Ovary (tissue), 9 donors: ENCODE data around the gene AIFM3. TPM values are rescaled to one million over a fixed set of nuclear protein-coding genes. Genes with fewer than 3 reads are reported as not detected.

ENCODE experiments used
- DNase-seq, 5 donors: peaks; one replicate each; pipeline ENCODE4 v3.0.0-alpha.2; 2019 to 2020
- H3K27ac ChIP-seq, 2 donors: fragments of 200-600 bp; one replicate each; pipeline versions ENCODE4 v1.5.1 to v1.8.0; 2019 to 2022
- H3K27me3 ChIP-seq: fragments of 200-600 bp; one replicate; pipeline ENCODE4 v1.8.0; 2022
- H3K36me3 ChIP-seq: fragments of 200-600 bp; sonication (generic); one replicate; pipeline ENCODE4 v1.5.1; 2019
- H3K4me1 ChIP-seq: one replicate; pipeline ENCODE4 v1.8.1; 2013; ENCODE audit warnings: mild to moderate bottlenecking, moderate library complexity; ENCODE audit not compliant: insufficient read depth
- H3K4me3 ChIP-seq: fragments of 200-600 bp; sonication (generic); one replicate; pipeline ENCODE4 v1.5.1; 2017
- H3K9me3 ChIP-seq, 2 donors: fragments of 200-600 bp in 1 of 2; sonication (generic) in 1 of 2; one replicate each; pipeline versions ENCODE4 v1.5.1 to v1.8.1; 2013 to 2019; ENCODE audit warnings: mild to moderate bottlenecking in 1 of 2, moderate library complexity in 1 of 2
- CTCF ChIP-seq, 3 donors: fragments of 450-650 bp in 2 of 3; fragments of 200-600 bp in 1 of 3; IDR thresholded peaks; one replicate each; pipeline versions ENCODE4 v1.5.1 to v1.8.0; 2016 to 2022; ENCODE audit warnings: antibody characterized with exemption in 3 of 3, mild to moderate bottlenecking in 1 of 3
- EP300 ChIP-seq: sonication (generic); formaldehyde crosslinking; IDR thresholded peaks from one replicate; pipeline ENCODE4 v1.6.1; 2017; ENCODE audit warnings: antibody characterized with exemption
- POLR2A ChIP-seq: fragments of 450-650 bp; IDR thresholded peaks from one replicate; pipeline ENCODE4 v1.6.1; 2017; ENCODE audit warnings: antibody characterized with exemption, mild to moderate bottlenecking, moderate library complexity
- WGBS, 3 donors: extraction: QIAGEN DNeasy Blood & Tissue Kit in 1 of 3; methylation state at CpG; one replicate each; pipeline versions ENCODE4 v1.1.5 to v1.1.7; 2013 to 2017; 5-methylcytosine and 5-hydroxymethylcytosine counted together
- intact Hi-C, 4 donors: fragments of 100-400 bp; cut with DNase I; formaldehyde crosslinking; loops; one replicate each; pipeline versions ENCODE4 v1.11.0 to v1.15.1; 2022 to 2023
- polyA plus RNA-seq, 2 donors: library from polyadenylated mRNA; stranded (reverse); fragments of 200-250 nt in 1 of 2; fragments of 350-450 nt in 1 of 2; fragmentation: Illumina TruSeq in 1 of 2; extraction: RNeasy Lipid Tissue Mini Kit (QIAGEN cat#74804) in 1 of 2; gene quantifications; one replicate each; pipeline ENCODE4 v1.2.3, GENCODE V29; 2013 to 2014
- total RNA-seq, 7 donors: library from RNA; depleted of rRNA in 2 of 7; stranded (reverse); fragments of >200 nt in 2 of 7; fragmentation: NEBNext Ultra II Directional in 3 of 7; extraction: Animal tissue kit (Norgen Biotek cat#: 25700) in 3 of 7; gene quantifications; one replicate each; pipeline versions ENCODE4 v1.1.0 to v1.2.4, GENCODE V29; 2016 to 2023
- donor health status: DM: no; HTN: no; CAD: no; lungs with moderate emphysema.
- donor health status: DM: no; HTN: no; CAD: no.
- donor health status: Bipolar disorder and iron deficiency.
- donor health status: DM: yes; HTN: yes; CAD: no.
- donor health status: DM: no; HTN: no; CAD: no.
- donor health status: DM: yes; HTN: yes; CAD: no.

The AIFM3 gene
- total and polyA plus RNA-seq, 9 donors, result 0.43 to 2.7 (median 1.1) TPM; not detected in 1

DNA sequence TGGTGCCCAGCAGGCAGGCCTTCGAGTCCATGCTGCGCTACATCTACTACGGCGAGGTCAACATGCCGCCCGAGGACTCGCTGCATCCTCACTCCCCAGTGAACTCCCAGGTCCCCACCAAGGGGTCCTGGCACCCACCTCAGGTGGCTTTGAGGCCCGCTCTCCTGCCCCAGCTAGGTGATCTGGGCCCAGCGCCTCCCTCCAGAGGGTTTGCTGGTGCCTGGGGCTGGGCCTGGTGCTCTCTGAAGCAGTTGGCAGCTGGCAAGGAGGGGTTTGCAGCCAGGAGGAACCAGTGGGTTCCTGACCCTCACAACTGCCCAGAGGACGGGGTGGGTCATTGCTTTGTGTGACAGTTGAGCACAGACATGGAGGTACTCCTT is 29.0 kb downstream of the AIFM3 start:
- Histone ChIP-seq H3K9me3 (no peaks in the 10 kb centered on the region), H3K36me3 (no peaks in the 10 kb centered on the region), H3K4me1 (peaks cover 4% of the 10 kb centered on the region), H3K27ac (no peak overlapping the region), H3K27me3 (no peaks in the 10 kb centered on the region), H3K4me3 (no peak overlapping the region)
- no peak for DNase-seq
- TF ChIP-seq CTCF (IDR thresholded peaks at IDR 0.05), result no peak
- TF ChIP-seq POLR2A, result no peak
- TF ChIP-seq EP300, result no peak
- intact Hi-C loops, result no loop called here
- 88 to 91% (median 91%) methylated on average over 10 of the region's 10 CpGs for WGBS, 3 donors

DNA sequence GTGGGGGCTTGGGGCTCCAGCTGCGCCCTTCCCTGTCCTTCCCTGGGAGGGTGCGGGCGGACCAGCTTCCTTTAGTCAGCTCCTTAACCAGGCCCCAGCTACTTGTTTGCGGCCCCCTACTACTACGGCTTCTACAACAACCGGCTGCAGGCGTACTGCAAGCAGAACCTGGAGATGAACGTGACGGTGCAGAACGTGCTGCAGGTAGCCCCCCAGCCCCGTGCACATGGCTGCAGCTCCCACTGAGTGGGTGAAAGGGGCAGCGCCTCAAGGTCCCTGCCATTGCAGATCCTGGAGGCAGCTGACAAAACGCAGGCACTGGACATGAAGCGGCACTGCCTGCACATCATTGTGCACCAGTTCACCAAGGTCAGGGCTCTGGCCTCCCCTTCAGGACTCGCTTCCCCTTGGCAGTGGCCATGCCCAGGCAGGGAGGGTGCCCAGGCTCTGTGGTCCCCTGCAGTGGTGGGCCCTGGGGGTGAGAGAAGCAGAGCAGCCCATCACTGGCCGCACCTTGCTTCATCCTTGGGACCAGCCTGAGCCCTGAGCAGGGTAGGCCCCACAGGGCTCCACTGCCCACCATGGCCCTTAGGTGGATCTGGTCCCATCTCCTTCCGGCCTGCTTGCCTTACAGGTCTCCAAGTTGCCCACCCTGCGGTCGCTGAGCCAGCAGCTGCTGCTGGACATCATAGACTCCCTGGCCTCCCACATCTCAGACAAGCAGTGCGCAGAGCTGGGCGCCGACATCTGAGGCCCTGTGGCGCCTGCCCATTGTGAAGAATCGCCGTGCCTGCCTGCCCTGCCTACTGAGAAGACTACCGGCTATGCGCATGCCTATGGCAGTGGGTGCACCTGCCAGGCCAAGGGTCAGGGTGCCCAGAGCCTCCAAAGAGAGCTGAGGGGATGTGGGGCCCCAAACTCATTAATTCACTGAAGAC is 29.8 kb downstream of the AIFM3 start:
- Histone ChIP-seq H3K9me3 (no peaks in the 10 kb centered on the region), H3K36me3 (no peaks in the 10 kb centered on the region), H3K27ac (no peak overlapping the region), H3K27me3 (no peaks in the 10 kb centered on the region), H3K4me1 (peaks cover 4% of the 10 kb centered on the region), H3K4me3 (no peak overlapping the region)
- TF ChIP-seq CTCF (IDR thresholded peaks at IDR 0.05) (no peak), POLR2A (no peak), EP300 (no peak)
- intact Hi-C loops, result no loop called here
- 78 to 86% (median 78%) methylated on average over 23 to 27 of the region's 27 CpGs for WGBS, 3 donors
- no peak for DNase-seq

DNA sequence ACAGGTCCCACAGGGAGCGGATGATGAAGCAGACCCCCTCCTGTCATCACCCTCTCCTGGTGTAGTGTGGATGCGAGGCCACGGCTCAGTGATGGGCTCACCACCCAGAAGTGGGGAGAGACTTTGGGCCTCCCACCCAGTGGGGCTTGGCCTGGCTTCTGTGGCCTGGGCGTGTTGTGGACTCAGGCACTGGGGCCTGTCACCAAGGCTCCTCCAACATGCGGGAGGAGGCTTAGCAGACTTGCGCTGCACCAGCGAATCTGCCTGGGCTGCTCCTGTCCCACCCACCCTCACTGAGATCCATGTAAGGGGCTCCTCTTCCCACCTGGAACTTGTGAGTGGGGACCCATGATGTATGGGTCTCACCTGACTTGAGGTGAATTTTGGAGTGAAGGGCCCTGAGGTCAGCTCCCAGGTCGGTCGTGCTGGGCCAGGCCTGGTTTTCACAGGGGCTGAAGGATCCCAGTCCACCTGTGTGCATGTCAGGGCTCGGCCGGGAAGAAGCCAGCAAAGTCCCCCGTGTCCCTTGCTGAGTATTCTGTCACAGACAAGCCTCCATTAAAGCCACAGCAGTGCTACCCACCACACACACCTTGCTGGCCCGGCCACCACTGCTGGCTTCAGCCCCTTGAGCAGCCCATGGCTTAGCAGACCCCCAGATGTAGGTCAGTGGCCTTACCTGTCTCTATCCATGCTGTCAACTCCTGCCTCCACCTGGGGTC is 30.6 kb downstream of the AIFM3 start:
- H3K27ac ChIP-seq, result peak overlapping the region in 1 of 2 donors; percentile 5
- H3K4me3 ChIP-seq, result no peak overlapping the region
- intact Hi-C loops, result no loop called here
- WGBS, 3 donors, result 64 to 73% (median 66%) methylated on average over 13 of the region's 13 CpGs
- H3K9me3 ChIP-seq, result no peaks in the 10 kb centered on the region
- TF ChIP-seq POLR2A (no peak), CTCF (IDR thresholded peaks at IDR 0.05) (no peak), EP300 (no peak)
- H3K4me1 ChIP-seq, result peaks cover 4% of the 10 kb centered on the region
- no peaks in the 10 kb centered on the region for H3K27me3 ChIP-seq
- no peak for DNase-seq
- no peaks in the 10 kb centered on the region for H3K36me3 ChIP-seq

DNA sequence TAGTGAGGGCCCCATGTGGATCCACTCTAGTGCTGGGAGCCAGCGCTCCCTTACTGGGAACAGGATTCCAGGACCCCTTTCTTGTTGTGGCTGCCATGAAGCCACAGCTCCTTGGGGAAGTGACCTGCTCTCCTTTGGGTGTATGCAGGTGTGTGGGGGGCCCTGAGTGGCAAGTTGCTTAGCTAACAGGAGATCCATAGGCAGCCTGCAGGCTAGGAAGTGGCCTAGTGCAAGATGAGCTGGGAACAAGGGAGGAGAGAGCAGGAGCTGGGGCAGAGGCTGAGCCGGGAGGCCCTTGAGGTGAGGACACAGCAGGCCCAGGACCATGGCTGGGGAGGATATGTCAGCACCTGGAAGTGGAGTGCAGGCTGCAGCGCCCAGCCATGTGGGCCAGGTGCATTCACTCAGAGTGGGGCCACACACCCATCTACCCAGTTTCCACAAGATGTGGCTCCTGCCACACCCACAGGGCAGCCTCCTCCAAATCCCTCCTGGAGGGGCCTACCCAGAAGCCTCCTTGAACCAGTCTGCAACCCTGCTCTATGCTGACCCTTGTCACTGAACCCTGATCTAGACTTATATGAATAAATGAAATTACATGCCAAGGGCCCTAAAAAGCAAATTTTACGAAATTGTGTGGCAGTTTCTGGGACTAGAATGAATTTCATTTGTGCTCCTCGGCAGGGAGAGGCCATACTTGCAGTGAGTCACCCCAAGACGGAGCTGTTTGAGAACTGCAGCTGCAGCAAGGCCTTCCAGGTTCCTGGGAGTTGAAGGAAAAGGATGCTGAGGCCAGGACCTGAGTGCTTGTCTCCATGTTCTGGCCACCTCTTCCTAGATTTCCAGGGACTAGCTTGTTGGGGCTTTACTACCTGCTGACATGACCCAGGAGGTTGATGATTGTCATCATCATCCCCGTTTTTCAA is 31.6 kb downstream of the AIFM3 start:
- no peaks in the 10 kb centered on the region for H3K9me3 ChIP-seq
- no peaks in the 10 kb centered on the region for H3K36me3 ChIP-seq
- DNase-seq, result no peak
- H3K4me1 ChIP-seq, result peaks cover 8% of the 10 kb centered on the region
- intact Hi-C loops, result no loop called here
- WGBS, 3 donors, result 46 to 55% (median 55%) methylated on average over 7 of the region's 7 CpGs
- TF ChIP-seq EP300 (no peak), POLR2A (no peak), CTCF (IDR thresholded peaks at IDR 0.05) (no peak)
- peak overlapping the region in 1 of 2 donors; percentile 5 for H3K27ac ChIP-seq
- H3K4me3 ChIP-seq, result no peak overlapping the region
- no peaks in the 10 kb centered on the region for H3K27me3 ChIP-seq
